Activated CD4-positive, alpha-beta T cell treated with anti-CD3 and anti-CD28 coated beads, Interleukin-2, Interleukin-4, amounts not matched to agents 100 ng/mL and 50 ng/mL, durations not matched to agents 16 hours and 8 hours (primary cell): ENCODE measurements around the gene ASCL5.
A peak's percentile ranks its signal among the peaks of the same experiment; 100 is the strongest.

Experiments used
- DNase-seq: peaks from one replicate; pipeline ENCODE4 v3.0.0-alpha.2; 2020; ENCODE audit warnings: low spot score

The ASCL5 gene

GRCh38 chr1:201153474-201154388 lies 26.7 kb upstream of the ASCL5 start:
- no peak for DNase-seq

- DNase-seq, result peak; percentile 34
Measured at GRCh38 chr1:201149400-201149799, 22.4 kb upstream of the ASCL5 start.

- no peak for DNase-seq
Measured at GRCh38 chr1:201147396-201148015, 20.5 kb upstream of the ASCL5 start.

GRCh38 chr1:201146626-201147390 lies 19.8 kb upstream of the ASCL5 start:
- DNase-seq, result no peak

GRCh38 chr1:201145816-201146215 lies 18.8 kb upstream of the ASCL5 start:
- DNase-seq, result no peak

GRCh38 chr1:201145132-201145531 lies 18.1 kb upstream of the ASCL5 start:
- DNase-seq, result no peak

GRCh38 chr1:201144701-201145100 lies 17.7 kb upstream of the ASCL5 start:
- DNase-seq, result no peak

- DNase-seq, result no peak
Measured at GRCh38 chr1:201143726-201144635, 17.0 kb upstream of the ASCL5 start.

- DNase-seq, result no peak
Measured at GRCh38 chr1:201142849-201143725, 16.1 kb upstream of the ASCL5 start.

- DNase-seq, result no peak
Measured at GRCh38 chr1:201142011-201142848, 15.2 kb upstream of the ASCL5 start.

- DNase-seq, result no peak
Measured at GRCh38 chr1:201141418-201141817, 14.4 kb upstream of the ASCL5 start.

GRCh38 chr1:201140941-201141260 lies 13.9 kb upstream of the ASCL5 start:
- no peak for DNase-seq

GRCh38 chr1:201140235-201140940 lies 13.4 kb upstream of the ASCL5 start:
- DNase-seq, result no peak

- DNase-seq, result no peak
Measured at GRCh38 chr1:201139756-201140155, 12.8 kb upstream of the ASCL5 start.

- DNase-seq, result no peak
Measured at GRCh38 chr1:201139306-201139705, 12.3 kb upstream of the ASCL5 start.

- DNase-seq, result no peak
Measured at GRCh38 chr1:201138311-201138840, 11.4 kb upstream of the ASCL5 start.

- no peak for DNase-seq
Measured at GRCh38 chr1:201137579-201138310, 10.8 kb upstream of the ASCL5 start.

- DNase-seq, result no peak
Measured at GRCh38 chr1:201137024-201137392, 10.0 kb upstream of the ASCL5 start.
